K562 (cell line): ENCODE results near the gene SLC19A2. TPM values are rescaled to one million over a fixed set of nuclear protein-coding genes. Genes with fewer than 3 reads are reported as not detected.

Source experiments
- ATAC-seq: fragments of 200-7000 bp; cut with Tn5 transposase; 3 replicates; pipeline ENCODE4 v1.9.1; 2020; ENCODE audit warnings: moderate library complexity
- BruUV-seq: library from RNA; stranded (reverse); fragments of 400-500 nt; replicated peaks from 2 replicates; lab custom pipeline; 2021; lab: Mats Ljungman, UMichigan
- CTCF ChIA-PET: fragments of 300-600 bp; formaldehyde crosslinking; extraction: SDS; loops from one replicate; lab custom pipeline; 2021; ENCODE audit warnings: low intra/inter-chr PET ratio; lab: Yijun Ruan, JAX
- POLR2A ChIA-PET: fragments of 300-600, 350-650 bp; sonication (Branson Sonifier 250); formaldehyde crosslinking; extraction: SDS; loops from one replicate; lab custom pipeline; 2021; ENCODE audit warnings: antibody characterized with exemption, inconsistent platforms; lab: Yijun Ruan, JAX
- DNase-seq, 4 experiments: peaks; one replicate each; pipeline versions ENCODE4 v3.0.0 to v3.0.0-alpha.2; 2011 to 2018; ENCODE audit warnings: low spot score in 3 of 4, mixed read lengths in 3 of 4; ENCODE audit errors: extremely low read depth in 1 of 4
- FAIRE-seq: peaks from 2 replicates; lab custom pipeline; 2011; peaks lifted over from hg19 to GRCh38; lab: Jason Lieb, UNC
- H2AFZ ChIP-seq: 2 replicates; pipeline ENCODE4 v1.6.0; 2011; ENCODE audit warnings: low read depth, low read length, control low read depth, inconsistent platforms
- H3K27ac ChIP-seq: fragments of 200-600 bp; 3 replicates; pipeline ENCODE4 v1.8.0; 2011; ENCODE audit warnings: low read depth, mild to moderate bottlenecking, control low read depth, inconsistent platforms, low read length, moderate library complexity, mixed read lengths; ENCODE audit errors: extremely low read depth
- H3K27me3 ChIP-seq, 2 experiments: fragments of 300-600 bp in 1 of 2; 2 replicates in 1 of 2; 3 replicates in 1 of 2; pipeline versions ENCODE4 v1.6.0 to v1.8.0; 2011; ENCODE audit warnings: inconsistent platforms in 2 of 2, low read length in 2 of 2, mild to moderate bottlenecking in 1 of 2, mixed read lengths in 1 of 2, moderate library complexity in 1 of 2; ENCODE audit not compliant: control insufficient read depth in 2 of 2, insufficient read depth in 2 of 2
- H3K36me3 ChIP-seq: fragments of 300-600 bp; 3 replicates; pipeline ENCODE4 v1.8.0; 2011; ENCODE audit warnings: mild to moderate bottlenecking, low read length, inconsistent platforms; ENCODE audit not compliant: control insufficient read depth, insufficient read depth
- H3K4me1 ChIP-seq, 2 experiments: fragments of 200-600 bp in 1 of 2; replicated peaks in 1 of 2; 2 replicates in 1 of 2; 3 replicates in 1 of 2; pipeline versions ENCODE4 v1.5.1 to v1.8.0; 2011; ENCODE audit warnings: inconsistent platforms in 2 of 2, low read length in 2 of 2, mild to moderate bottlenecking in 1 of 2, mixed read lengths in 1 of 2, moderate library complexity in 1 of 2; ENCODE audit not compliant: control insufficient read depth in 2 of 2, insufficient read depth in 2 of 2
- H3K4me2 ChIP-seq: 2 replicates; pipeline ENCODE4 v1.6.1; 2011; ENCODE audit warnings: low read length, control low read depth, inconsistent platforms, mixed read lengths; ENCODE audit not compliant: insufficient read depth
- H3K4me3 ChIP-seq: fragments of 200-600 bp; sonication (generic), shearing (Covaris generic); 2 replicates; pipeline ENCODE4 v1.5.1; 2016; ENCODE audit warnings: control low read depth, inconsistent platforms
- H3K79me2 ChIP-seq: fragments of 200-600 bp; 3 replicates; pipeline ENCODE4 v1.8.0; 2011; ENCODE audit warnings: low read length, inconsistent platforms; ENCODE audit not compliant: control insufficient read depth, insufficient read depth
- H3K9ac ChIP-seq, 2 experiments: 2 replicates each; pipeline versions ENCODE4 v1.6.0 to v1.6.1; 2011; ENCODE audit warnings: low read depth in 2 of 2, low read length in 2 of 2, control low read depth in 1 of 2, inconsistent platforms in 1 of 2, mild to moderate bottlenecking in 1 of 2, mixed read lengths in 1 of 2; ENCODE audit not compliant: insufficient read depth in 1 of 2
- H3K9me1 ChIP-seq: one replicate; pipeline ENCODE4 v1.6.0; 2011; ENCODE audit warnings: inconsistent platforms, mild to moderate bottlenecking, low read length, moderate library complexity; ENCODE audit not compliant: control insufficient read depth, insufficient read depth
- H3K9me3 ChIP-seq: replicated peaks from 2 replicates; pipeline ENCODE4 v1.5.1; 2011; ENCODE audit warnings: low read depth, low read length, inconsistent platforms; ENCODE audit not compliant: control insufficient read depth, insufficient read depth
- H4K20me1 ChIP-seq: replicated peaks from 2 replicates; pipeline ENCODE4 v1.6.1; 2011; ENCODE audit warnings: low read length, inconsistent platforms, mixed read lengths; ENCODE audit not compliant: control insufficient read depth, insufficient read depth
- DEAF1 ChIP-seq: fragments of 450-650 bp; formaldehyde crosslinking; IDR thresholded peaks from 2 replicates; pipeline ENCODE4 v1.4.0; 2020; ENCODE audit warnings: mild to moderate bottlenecking, moderate library complexity
- GATAD2A ChIP-seq: fragments of 450-650 bp; IDR thresholded peaks from 2 replicates; pipeline ENCODE4 v1.6.1; 2017
- MCM3 ChIP-seq: fragments of 450-650 bp; IDR thresholded peaks from 2 replicates; pipeline ENCODE4 v1.6.1; 2016
- SUPT5H ChIP-seq: fragments of 450-650 bp; IDR thresholded peaks from 2 replicates; pipeline ENCODE4 v1.6.1; 2016
- WGBS: fragments of 100-300 bp; shearing (Covaris generic); methylation state at CpG from one replicate; pipeline ENCODE4 v1.1.6; 2016; ENCODE audit warnings: low coverage, mixed read lengths; ENCODE audit not compliant: insufficient coverage; ENCODE audit errors: missing lambda C conversion rate; 5-methylcytosine and 5-hydroxymethylcytosine counted together
- in situ Hi-C: fragments of 300-500 bp; cut with MboI; formaldehyde crosslinking; loops from 4 replicates; pipeline ENCODE4 v1.15.0; 2018; ENCODE audit warnings: inconsistent platforms, mixed read lengths
- intact Hi-C: fragments of 100-400 bp; cut with micrococcal nuclease; formaldehyde crosslinking; loops from 2 replicates; pipeline ENCODE4 v1.14.2; 2022
- polyA plus RNA-seq, 8 experiments: library from polyadenylated mRNA; depleted of rRNA in 4 of 8; stranded (reverse) in 5 of 8; unstranded in 3 of 8; fragments of >200 nt; fragmentation: Nextera tagmentation in 2 of 8; fragmentation: Illumina TruSeq in 1 of 8; extraction: Ambion mirVana in 2 of 8; extraction: Trizol in 1 of 8; gene quantifications; 2 replicates each; pipeline versions ENCODE4 v1.2.1 to v1.2.3, GENCODE V29; 2011 to 2014; ENCODE audit warnings: inconsistent platforms in 1 of 8, missing spikeins in 1 of 8
- total RNA-seq, 7 experiments: library from RNA; depleted of rRNA in 6 of 7; stranded (reverse); fragments of >200 nt in 6 of 7; fragmentation: Illumina TruSeq in 2 of 7; extraction: Trizol in 2 of 7; gene quantifications; 2 replicates each; pipeline versions ENCODE4 v1.2.1 to v1.2.3, GENCODE V29; 2011 to 2021; ENCODE audit warnings: low replicate concordance in 1 of 7

SLC19A2 gene
- total and polyA plus RNA-seq, 9 of the 15 experiments (the other 6 are each of a cell fraction or from before 2014, with no cell fraction given) = 7.4 to 42.8 (median 19.2) TPM

GRCh38 chr1:169462385-169462784, 23.4 kb downstream of the SLC19A2 start (continued):
- no peak for TF ChIP-seq DEAF1 (CRISPR knock-in tag)

GRCh38 chr1:169461390-169462000, 24.2 kb downstream of the SLC19A2 start:
- Histone ChIP-seq H3K9ac (no peak overlapping the region), H3K9me1 (no peaks in the 10 kb centered on the region), H3K9me3 (peaks cover 4% of the 10 kb centered on the region; the same call in 1 of the 2 replicates), H4K20me1 (no peaks in the 10 kb centered on the region), H3K4me2 (no peak overlapping the region), H3K4me1 (peaks cover 0 to 4% of the 10 kb centered on the region in 2 experiments; a peak in 1 of 5 replicates), H3K79me2 (no peaks in the 10 kb centered on the region), H3K36me3 (peaks cover 18% of the 10 kb centered on the region), H3K27me3 (no peaks in the 10 kb centered on the region), H3K27ac (no peak overlapping the region), H2AFZ (no peak overlapping the region), H3K4me3 (no peak overlapping the region)
- no TSS peak for BruUV-seq
- intact Hi-C loops = loop anchor here (10.0 kb wide), 2 partner anchors 243 to 343 kb away; no protein-coding TSS in a partner anchor
- WGBS = 35% methylated on average over 4 of the region's 4 CpGs
- in situ Hi-C loops = no loop called here
- ATAC-seq (no peak), DNase-seq (no peak), FAIRE-seq (no peak)
- TF ChIP-seq GATAD2A (no peak), SUPT5H (0 out of 2 replicates have a peak, but pooled peaks have one; percentile 40), MCM3 (no peak)
- ChIA-PET POLR2A (interaction anchor here (0.8 to 1.5 kb wide), 3 partner anchors 11 to 44 kb away, joined by 3 to 6 read pairs (median 3); partner anchors contain the start of gene SLC19A2), CTCF (interaction anchor here (0.6 kb wide), 1 partner anchor 558 kb away, joined by 3 read pairs; no protein-coding TSS in a partner anchor)
